Stimulated activated CD4-positive, alpha-beta T cell treated with anti-CD3 and anti-CD28 coated beads, Interleukin-2, amount 100 ng/mL, for 24 hours (primary cell): ENCODE data around the gene FILIP1L.

Source experiments
- DNase-seq, 2 donors: peaks; one replicate each; pipeline ENCODE4 v3.0.0-alpha.2; 2020

FILIP1L gene

GRCh38 chr3:99882436-99883137, 231.7 kb downstream of the FILIP1L start:
- no peak for DNase-seq

- DNase-seq: no peak
Observed at GRCh38 chr3:99881121-99881524, 233.2 kb downstream of the FILIP1L start.

DNA sequence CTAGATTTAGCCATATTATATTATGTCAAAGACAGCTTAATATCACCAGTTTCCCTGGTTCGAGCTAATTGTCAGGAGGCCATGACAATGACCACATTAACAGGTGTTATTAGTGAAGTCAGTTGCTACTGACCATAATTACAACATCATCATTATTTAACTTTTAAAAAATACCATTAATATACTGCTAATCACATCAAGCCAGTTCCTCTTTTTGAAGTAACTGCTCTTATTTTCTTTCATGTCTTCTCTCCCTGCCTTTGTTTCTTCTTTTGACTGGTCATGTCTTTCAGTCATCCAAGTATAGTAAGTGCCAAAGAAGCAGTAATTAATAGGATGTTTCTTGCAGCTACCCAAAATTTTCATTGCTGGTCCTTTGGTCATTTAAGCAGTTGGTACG, 235.0 kb downstream of the FILIP1L start:
- DNase-seq: no peak

DNA sequence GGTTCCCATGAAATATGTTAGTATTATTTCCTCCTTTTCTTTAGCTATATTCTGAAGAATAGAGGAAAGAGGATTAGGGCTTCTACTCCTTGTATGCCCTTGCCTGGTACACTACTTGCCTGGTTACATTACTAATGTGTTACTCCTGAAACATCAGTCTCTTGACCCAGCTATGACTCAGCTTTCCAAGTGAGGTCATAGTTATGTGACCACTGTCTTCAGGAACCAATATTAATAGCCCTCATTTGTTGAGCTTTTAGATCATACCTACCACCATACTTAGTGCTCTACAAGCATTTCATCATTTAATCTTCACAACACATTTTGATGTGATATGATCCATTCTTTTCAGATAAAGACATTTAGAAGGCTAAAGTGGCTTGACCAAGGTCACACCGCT, 236.3 kb downstream of the FILIP1L start:
- DNase-seq: no peak

DNA sequence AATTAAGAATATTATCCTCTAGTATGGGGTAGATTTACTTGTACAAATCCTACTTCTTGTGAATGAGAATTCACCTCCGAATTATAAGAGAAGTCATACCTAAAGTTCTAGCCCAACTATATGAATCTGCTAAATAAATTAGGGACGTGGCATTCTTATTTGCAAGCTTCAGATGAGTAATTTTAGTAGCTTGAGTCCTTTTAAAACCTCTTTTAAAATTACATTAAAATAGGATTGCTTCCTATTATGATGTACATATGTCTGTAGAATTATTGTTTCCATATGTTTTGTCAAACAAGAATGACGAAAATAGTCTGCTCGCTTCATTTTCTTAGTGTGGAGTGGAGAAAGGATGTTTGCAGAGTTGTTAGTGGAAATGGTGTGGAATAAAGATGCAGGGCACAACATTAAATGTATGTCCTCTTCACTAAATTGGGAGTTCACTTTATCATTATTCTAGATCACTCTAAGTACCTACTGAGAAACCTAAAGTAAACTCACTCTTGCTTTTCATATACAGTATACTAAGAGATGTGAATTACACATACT, 237.2 kb downstream of the FILIP1L start:
- no peak for DNase-seq

DNA sequence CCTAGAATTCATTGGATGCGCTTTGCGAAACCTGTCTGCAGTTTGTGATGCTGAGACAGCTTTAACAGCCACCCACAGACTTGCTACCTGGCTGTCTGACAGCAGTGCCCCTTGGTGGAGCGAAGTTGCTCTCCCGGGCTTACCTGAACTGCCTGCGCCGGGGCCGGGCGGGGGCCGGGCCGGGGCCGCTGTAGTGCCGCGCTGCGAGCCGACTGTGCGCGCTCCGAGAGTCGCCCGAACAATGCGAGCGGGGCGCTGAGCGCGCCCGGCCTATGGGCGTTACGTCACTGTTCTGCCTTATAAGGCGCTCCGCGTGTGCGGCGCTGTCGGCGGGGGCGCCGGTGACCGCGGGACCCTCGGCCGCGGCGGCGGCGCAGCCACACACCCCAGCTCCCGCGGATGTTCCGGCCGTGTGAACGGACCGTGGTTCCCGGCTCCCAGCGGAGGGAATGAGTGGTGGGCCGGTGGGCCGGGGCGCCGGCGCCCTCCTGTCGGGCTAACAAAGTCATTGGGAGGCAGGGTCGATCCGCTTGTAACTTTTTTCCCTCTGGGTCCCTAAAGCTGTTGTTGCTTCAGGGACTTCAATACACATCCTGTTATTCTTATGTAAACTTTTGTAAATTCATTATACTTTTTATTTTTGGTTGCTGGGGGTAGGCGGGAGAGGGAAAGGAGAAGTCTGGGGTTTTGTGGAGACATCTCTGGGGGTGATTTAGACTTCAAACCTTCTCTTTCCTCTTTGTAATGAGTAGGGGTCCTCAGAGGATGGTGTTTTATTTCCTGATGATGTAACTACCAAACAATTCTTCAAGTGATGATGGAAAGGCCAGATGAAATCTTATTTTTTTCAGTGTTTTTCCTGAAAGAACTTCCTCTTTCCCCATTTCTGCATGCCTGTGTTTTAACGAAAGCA, 238.1 kb downstream of the FILIP1L start:
- DNase-seq: peak; percentile 61 to 69

DNA sequence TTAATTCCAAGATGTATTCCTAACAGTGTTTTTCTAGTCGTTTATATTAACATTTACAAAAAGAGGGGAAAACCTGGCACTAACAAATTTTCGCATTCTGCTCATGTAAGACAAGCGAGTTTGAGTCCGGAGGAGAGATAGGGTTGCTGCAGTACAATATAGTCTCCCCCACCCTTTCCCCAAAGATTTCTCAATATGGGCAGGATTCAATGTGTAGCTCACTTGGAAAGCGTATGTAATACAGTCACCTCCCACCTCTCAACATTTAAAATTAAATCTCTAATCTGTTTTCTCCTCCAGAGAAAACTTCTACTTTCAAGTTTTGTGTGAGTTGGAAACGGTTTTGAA, 238.7 kb downstream of the FILIP1L start:
- no peak for DNase-seq

- no peak for DNase-seq
Observed at GRCh38 chr3:99874237-99875002, 239.9 kb downstream of the FILIP1L start.

DNA sequence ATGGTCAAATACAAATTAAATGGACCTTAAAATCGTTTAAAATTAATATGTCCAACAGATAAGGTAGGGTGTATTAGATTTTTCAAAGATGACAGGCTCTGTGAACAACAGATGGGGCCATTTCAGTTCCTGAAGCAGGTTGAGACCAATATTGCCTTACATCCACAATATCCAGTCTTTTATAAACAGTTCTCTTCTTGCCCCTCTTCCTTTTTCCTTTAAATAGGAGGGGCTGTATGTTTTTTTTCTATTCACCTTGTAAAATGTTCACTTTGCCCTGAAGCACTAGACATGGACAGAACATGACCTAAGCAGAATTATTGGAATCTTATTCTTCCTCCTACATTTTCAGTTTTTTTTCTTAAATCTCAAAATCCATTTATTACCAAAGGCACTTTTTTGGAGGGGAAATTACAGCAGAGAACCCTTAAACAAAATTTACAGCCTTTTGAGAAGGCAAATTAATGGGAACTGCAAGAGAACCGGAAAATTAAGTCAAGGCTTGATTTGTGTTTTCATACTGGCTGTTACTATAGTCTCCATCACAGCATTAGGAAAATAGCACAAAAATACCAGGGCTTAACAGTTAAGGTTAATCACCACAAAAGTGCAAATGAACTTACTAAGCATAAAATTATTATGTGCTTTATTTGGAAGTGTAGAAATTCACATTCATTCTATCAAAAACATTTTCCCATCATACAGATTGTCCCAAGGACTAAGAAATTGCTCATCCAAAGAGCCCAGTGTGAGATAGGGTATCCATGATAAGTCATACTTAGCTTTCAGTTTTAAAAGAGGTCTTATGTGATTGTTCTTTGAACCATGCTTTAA, 240.8 kb downstream of the FILIP1L start:
- DNase-seq: no peak

- no peak for DNase-seq
Observed at GRCh38 chr3:99872923-99873254, 241.4 kb downstream of the FILIP1L start.

- DNase-seq: no peak
Observed at GRCh38 chr3:99871231-99872045, 242.9 kb downstream of the FILIP1L start.

DNA sequence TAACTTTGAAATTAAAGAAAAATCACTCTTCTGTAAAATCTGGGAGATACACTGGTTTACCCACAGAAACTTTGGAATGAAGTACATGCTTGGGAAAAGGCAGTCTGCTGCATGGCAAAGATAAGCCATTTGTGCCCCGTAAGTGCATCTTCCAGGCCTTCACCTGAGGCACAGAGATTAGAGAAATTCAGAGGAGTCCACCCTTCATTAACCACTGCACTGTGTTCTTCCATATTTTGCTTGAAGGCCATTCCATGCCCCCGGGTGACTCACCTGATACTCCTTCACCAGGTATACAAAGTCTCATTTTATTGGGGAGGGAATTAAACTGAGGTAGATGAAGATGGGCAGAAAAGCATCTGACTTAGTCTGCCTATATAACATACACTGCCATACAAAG, 243.6 kb downstream of the FILIP1L start:
- DNase-seq: no peak

GRCh38 chr3:99869621-99870020, 244.7 kb downstream of the FILIP1L start:
- no peak for DNase-seq

DNA sequence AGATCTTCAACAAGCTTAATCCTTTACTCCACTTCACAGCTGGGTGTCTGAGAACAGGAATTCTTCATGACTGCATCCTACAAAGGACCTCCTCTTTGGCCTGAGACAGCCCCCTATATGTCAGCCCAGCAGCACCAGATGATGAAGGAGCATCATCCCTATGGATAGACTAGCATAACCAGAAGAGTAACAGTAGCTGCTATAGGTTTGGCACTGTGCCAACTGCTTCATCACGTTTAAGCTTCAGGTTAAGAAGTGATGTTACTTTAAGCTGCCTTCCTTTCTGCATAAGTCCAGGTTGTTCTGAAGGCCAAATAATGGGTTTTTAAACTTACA, 246.0 kb downstream of the FILIP1L start:
- peak in 1 of 2 donors; percentile 19 for DNase-seq

- DNase-seq: no peak
Observed at GRCh38 chr3:99867594-99868310, 246.5 kb downstream of the FILIP1L start.

- no peak for DNase-seq
Observed at GRCh38 chr3:99866261-99866761, 248.0 kb downstream of the FILIP1L start.

DNA sequence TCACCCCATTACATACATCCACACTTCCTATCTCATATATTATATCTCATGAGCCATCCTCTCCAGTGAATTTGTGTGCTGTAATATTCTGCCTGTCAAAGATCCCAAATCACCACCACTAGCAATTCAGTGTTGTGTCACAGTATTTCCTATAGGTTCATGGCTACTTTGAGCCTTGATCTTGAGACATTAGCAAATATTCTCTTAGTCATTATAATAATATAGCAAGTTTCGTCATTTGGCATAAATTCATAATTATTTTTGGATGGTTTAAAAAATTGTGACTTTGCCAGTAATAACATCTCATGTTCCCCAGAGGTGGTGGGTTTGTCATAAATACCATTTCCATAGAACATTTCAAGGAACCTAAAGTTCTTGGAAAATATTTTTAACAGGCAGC, 249.0 kb downstream of the FILIP1L start:
- DNase-seq: no peak

DNA sequence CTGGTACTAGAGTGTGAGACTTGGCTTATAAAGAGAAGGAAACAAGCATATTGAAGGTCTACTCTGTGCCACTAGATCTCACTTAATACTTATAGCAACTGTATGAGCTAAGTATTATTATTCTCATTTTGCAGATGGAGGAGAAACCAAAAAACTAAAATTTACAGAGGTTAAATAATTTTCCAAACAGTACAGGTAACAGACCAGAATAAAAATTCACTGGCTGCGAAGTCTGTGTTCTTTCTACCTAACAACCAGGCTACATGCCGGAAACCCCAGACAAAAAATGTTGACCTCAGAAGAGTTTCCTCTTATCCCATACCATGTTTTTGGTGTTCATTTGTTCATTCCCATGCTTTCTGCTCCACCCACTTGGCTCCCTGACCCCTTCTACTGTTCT, 250.0 kb downstream of the FILIP1L start:
- DNase-seq: no peak

- no peak for DNase-seq
Observed at GRCh38 chr3:99863588-99863987, 250.7 kb downstream of the FILIP1L start.

- DNase-seq: no peak
Observed at GRCh38 chr3:99863002-99863401, 251.3 kb downstream of the FILIP1L start.

DNA sequence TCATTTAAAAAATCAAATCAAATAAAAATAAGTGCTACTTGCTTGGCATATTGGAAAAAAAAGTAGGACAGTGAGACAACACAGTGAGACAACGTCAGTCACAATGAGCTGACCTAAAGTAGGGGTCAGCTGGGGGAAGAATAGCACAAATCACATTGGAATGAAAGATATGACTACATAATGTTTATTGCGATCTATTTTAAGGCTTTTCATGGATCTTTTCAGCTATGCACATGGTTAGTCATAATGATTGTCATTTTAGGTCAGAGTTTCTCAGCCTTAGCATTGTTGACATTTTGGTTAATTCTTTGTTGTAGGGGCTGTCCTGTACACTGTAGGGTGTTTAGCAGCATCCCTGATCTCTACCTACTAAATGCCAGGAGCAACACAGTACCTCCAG, 252.1 kb downstream of the FILIP1L start:
- no peak for DNase-seq
